GM21786 (cell line): Measurements from ENCODE around the gene TMEM196.

Experiments
- ATAC-seq: cut with Tn5 transposase; IDR thresholded peaks from one replicate; pipeline ENCODE4 v1.9.1; 2021; ENCODE audit not compliant: unreplicated experiment

TMEM196 gene

GRCh38 chr7:19772841-19773760, at the start of gene TMEM196:
TSS of gene TMEM196 (minus strand) at chr7:19773617. CDS start at chr7:19772696, 921 bp downstream.
- no peak for ATAC-seq

DNA sequence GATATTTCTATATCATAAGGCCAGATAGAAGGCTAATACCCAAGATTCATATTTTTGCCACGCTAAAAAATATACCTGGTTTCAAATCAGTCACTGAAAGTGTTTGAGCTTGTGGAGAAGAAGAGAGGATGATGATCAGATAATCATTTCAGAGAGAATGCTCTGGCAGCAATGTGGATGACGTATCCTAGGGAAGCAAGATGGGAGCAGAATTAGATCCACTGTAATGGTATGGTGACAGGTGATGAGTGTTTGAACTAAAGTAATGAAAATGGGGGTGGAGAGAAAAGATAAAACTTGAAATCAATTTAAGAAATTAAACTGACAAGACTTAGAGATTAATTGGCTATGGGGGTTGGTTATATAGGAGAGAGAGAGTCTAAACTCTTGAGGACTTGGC, 42.7 kb upstream of the TMEM196 start:
- no peak for ATAC-seq

DNA sequence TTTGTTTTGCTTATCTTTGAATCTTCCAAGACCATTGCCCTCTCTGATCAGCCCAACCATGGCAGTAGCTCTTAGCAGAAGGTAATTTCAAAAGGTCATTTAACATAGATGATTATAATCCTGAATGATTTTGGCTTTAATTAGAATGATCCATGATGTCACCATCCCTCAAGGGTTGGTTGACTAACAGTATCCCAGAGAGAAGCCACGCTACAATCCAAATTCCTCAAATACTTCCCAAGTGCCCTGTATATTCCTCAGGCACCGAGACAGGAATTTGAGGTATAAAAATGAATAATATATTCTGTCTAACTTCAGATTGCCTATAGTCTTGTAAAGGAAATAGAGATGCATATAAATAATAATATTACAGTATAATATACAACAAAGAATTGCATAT, 42.1 kb upstream of the TMEM196 start:
- no peak for ATAC-seq

- no peak for ATAC-seq
Observed at GRCh38 chr7:19814776-19815175, 41.4 kb upstream of the TMEM196 start.

GRCh38 chr7:19811386-19811785, 38.0 kb upstream of the TMEM196 start:
- ATAC-seq: no peak

GRCh38 chr7:19798986-19799385, 25.6 kb upstream of the TMEM196 start:
- ATAC-seq: no peak

- no peak for ATAC-seq
Observed at GRCh38 chr7:19783541-19783940, 10.1 kb upstream of the TMEM196 start.

DNA sequence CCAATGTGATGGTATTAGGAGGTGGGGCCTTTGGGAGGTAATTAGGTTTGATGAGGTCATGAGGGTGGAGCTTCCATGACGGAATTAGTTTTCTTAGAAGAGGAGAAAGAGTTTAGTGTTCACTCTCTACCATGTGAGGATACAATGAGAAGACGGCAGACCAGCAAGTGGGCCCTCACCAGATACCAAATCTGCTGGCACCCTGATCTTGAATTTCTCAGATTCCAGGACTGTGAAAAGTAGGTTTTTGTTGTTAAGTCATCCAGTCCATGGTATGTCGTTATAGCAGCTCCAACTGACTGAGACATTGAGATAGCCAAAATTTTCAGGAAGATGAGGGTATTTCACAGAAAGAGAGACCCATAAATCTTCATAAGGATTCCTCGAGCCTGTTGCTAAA, 3.6 kb upstream of the TMEM196 start:
- ATAC-seq: no peak

DNA sequence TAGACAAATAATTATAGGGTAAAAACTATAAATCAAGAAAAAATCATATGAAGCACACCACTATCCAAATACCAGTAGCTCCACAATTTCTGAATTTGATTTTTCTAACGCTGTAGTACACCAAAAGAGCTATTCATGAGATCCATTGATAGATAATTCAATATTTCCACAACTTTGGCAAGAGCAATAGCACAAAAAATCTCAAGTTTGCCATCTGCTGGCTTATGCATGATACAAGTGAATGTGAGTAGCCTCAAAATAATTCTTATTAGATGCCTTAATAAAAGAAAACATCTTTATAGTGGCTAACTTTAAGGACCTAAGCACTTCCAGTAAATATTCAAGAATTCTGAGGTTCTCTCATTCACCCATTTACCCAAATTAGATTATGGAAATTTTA, 2.2 kb upstream of the TMEM196 start:
- ATAC-seq: no peak

DNA sequence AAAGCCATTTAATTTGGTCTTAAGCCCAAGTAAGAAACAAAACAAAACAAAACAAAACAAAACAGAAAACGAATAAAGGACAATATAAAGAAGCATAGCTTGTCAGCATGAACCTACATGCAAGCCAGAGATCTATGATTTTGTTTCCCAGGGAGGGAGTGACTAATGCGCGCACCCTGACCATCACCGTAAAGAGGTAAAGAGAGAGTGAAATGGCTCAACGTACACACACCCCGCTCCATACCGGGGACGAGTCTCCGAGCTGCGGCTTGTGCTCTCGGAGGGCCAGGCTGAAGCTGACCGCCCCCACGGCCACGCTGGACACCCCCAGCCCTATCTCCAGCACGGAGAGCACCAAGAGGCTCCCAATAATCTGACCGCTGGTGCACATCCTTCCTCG, 1.1 kb downstream of the TMEM196 start:
- ATAC-seq: no peak

DNA sequence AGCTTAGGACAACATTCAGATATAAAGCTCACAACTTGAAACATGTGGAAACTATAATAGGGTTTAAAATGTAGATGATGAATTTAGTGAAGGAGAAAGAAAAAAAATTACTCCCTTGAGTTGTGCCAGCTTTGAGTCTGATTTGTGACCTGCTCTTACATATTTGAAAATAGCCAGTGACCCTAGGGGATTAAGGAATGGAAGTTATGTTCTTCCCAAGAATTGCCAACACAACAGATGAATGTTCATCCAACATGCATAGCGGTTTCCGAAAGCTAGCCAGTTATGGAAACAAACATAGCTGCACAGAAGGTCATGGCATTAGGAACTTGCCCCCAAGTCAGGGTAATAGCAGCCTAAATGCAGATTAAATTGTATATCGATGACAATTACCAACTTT, 10.8 kb downstream of the TMEM196 start:
- no peak for ATAC-seq

GRCh38 chr7:19754521-19755116, 18.8 kb downstream of the TMEM196 start:
- ATAC-seq: no peak

DNA sequence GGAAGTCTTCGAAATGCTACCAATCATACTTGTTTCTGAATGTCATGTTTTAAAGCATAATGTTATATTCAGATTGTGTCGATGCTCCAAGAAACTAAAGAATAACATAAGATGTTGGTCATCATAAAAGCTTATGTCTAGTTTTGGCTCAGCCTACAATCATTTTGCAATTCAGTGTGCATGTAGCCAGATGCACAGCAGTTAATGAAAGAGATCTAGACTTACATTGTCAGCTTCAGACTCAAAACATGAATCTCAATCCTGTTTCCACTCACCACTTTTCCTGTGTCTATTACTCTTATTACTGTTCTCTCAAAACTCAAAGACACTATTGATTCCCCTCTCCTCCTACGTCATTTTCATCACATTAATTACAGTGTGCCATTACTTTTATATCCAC, 21.4 kb downstream of the TMEM196 start:
- ATAC-seq: no peak

DNA sequence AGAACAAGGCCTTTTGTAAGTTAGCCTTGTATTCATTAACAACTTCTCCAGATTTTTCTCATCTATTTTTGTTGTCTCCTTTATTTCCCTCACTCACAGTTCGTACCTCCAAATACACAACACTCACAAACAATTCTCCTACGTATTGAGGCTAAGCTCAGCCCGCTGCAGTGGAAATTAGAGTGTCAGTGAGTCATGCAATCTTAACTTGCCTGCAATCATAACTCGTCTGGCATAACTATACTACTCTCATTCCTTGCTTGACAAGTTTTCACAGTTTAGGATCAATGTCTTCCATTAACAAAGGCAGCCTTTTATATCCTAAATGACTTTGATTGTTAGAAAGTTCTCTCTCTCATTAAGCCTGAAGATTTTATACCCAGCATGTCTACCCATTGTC, 23.8 kb downstream of the TMEM196 start:
- ATAC-seq: no peak

DNA sequence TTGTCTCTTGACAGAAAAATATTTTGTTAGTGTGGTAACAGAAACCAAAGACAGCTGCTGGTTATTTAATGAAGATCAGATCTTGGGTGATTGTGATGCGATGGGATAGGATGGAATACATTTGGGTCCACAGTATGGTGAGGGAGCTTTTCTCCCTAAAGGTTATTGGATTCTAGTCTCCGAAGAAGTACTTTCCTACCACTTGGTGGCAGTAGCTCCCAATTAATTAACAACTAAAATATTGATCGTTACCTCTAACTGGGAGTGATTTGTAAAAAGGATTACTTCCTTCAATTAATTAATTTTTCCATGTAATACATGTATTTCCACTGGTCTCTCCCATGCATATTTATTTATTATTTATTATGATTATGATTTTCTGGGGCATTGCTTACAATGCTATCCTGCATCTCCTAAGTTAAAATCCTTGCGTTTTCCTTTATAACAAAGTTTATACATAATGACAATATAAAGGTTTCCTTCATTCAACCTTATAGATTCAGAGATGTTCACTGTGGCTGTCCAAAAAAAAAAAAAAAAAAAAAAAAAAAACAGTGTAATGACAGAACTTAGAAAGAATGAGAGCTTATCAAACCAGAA, 25.6 kb downstream of the TMEM196 start:
- no peak for ATAC-seq

GRCh38 chr7:19744075-19744474, 29.3 kb downstream of the TMEM196 start:
- no peak for ATAC-seq

- ATAC-seq: no peak
Observed at GRCh38 chr7:19728716-19729115, 44.7 kb downstream of the TMEM196 start.

DNA sequence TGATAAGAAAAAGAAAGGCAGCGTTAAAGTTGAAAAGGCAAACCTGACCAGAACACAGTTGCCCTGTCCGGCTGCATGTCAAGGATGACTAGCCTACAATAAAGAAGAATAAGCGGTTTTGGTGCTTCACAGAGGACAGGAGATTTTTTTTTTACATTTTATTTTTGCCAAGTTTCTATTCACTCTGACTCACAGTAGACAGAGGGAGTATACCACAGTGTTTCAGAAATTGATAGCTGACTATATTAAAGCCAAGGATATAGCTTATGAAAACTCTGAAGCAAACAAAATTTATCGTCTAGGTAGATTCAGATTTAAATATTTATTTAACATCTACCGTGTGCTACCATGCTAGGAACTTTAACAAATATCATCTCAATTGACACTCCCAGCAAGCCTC, 47.6 kb downstream of the TMEM196 start:
- ATAC-seq: no peak

- ATAC-seq: no peak
Observed at GRCh38 chr7:19715499-19715898, 57.9 kb downstream of the TMEM196 start.

DNA sequence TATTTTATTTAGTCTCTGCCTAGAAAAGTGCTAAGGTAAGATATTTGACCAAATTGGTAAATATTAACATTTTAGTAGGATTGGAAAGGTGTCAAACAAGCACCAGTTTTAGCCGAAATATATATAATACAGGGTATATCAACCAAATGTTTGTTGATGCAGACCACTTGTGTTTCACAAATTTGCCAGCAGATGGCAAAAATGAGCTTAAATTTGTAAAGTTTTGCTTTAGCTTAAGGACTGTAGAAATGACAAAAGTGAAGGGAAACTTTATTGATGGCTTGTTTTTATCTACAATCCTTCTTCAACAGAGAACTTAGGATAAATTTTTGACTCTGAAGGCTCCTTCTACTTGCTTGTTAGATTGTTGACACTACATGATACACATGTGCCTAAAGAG, 59.7 kb downstream of the TMEM196 start:
- ATAC-seq: no peak

- no peak for ATAC-seq
Observed at GRCh38 chr7:19709249-19709578, 64.2 kb downstream of the TMEM196 start.
